Right renal pelvis (tissue), 4 donors: ENCODE results near the gene RAPGEF6. TPM values are rescaled to one million over a fixed set of nuclear protein-coding genes. Genes with fewer than 3 reads are reported as not detected.
A peak's percentile ranks its signal among the peaks of the same experiment; 100 is the strongest.
"Not testable (repeated sequence)": the region's sequence is repeated elsewhere in the genome, so short reads cannot be mapped to it uniquely, and the experiment has no call there.

Experiments
- DNase-seq, 4 donors: peaks; one replicate each; pipeline ENCODE4 v3.0.0-alpha.2; 2013; ENCODE audit warnings: low read depth in 4 of 4, low spot score in 3 of 4, missing footprints in 1 of 4
- polyA plus RNA-seq, 4 donors: library from polyadenylated mRNA; unstranded; fragments of 120-200 nt; gene quantifications; one replicate each; pipeline ENCODE4 v1.2.1, GENCODE V29; 2013; ENCODE audit not compliant: insufficient read length in 4 of 4

RAPGEF6 gene
- polyA plus RNA-seq, 4 donors, result 14.1 to 15.3 (median 14.6) TPM

- DNase-seq, result no peak
Measured at GRCh38 chr5:131514316-131515283, 120.4 kb downstream of the RAPGEF6 start.

- no peak for DNase-seq
Measured at GRCh38 chr5:131513780-131514179, 121.2 kb downstream of the RAPGEF6 start.

GRCh38 chr5:131511934-131512333, 123.1 kb downstream of the RAPGEF6 start:
- no peak for DNase-seq

- no peak for DNase-seq
Measured at GRCh38 chr5:131509801-131510200, 125.2 kb downstream of the RAPGEF6 start.

- no peak for DNase-seq
Measured at GRCh38 chr5:131505237-131505908, 129.7 kb downstream of the RAPGEF6 start.

GRCh38 chr5:131496400-131496713, 138.7 kb downstream of the RAPGEF6 start:
- DNase-seq, result no peak

- DNase-seq, result no peak
Measured at GRCh38 chr5:131495536-131496399, 139.3 kb downstream of the RAPGEF6 start.

- no peak for DNase-seq
Measured at GRCh38 chr5:131491749-131492148, 143.3 kb downstream of the RAPGEF6 start.

GRCh38 chr5:131488463-131488862, 146.6 kb downstream of the RAPGEF6 start:
- DNase-seq, result no peak

GRCh38 chr5:131487371-131487770, 147.7 kb downstream of the RAPGEF6 start:
- DNase-seq, result not testable (repeated sequence)

GRCh38 chr5:131482617-131483016, 152.4 kb downstream of the RAPGEF6 start:
- DNase-seq, result no peak

- no peak for DNase-seq
Measured at GRCh38 chr5:131481569-131481968, 153.5 kb downstream of the RAPGEF6 start.

- no peak for DNase-seq
Measured at GRCh38 chr5:131475541-131475941, 159.5 kb downstream of the RAPGEF6 start.

- DNase-seq, result no peak
Measured at GRCh38 chr5:131473731-131474130, 161.3 kb downstream of the RAPGEF6 start.

- DNase-seq, result no peak
Measured at GRCh38 chr5:131466171-131466766, 168.8 kb downstream of the RAPGEF6 start.

- no peak for DNase-seq
Measured at GRCh38 chr5:131463656-131464055, 171.4 kb downstream of the RAPGEF6 start.

- DNase-seq, result no peak
Measured at GRCh38 chr5:131462454-131462853, 172.6 kb downstream of the RAPGEF6 start.

GRCh38 chr5:131461742-131462141, 173.3 kb downstream of the RAPGEF6 start:
- no peak for DNase-seq

GRCh38 chr5:131460867-131461572, 174.0 kb downstream of the RAPGEF6 start:
- DNase-seq, result peak in 1 of 4 donors; percentile 1

GRCh38 chr5:131460133-131460532, 174.9 kb downstream of the RAPGEF6 start:
- DNase-seq, result no peak
